Stimulated activated CD8-positive, alpha-beta memory T cell treated with anti-CD3 and anti-CD28 coated beads, Interleukin-4, amount 100 ng/mL, for 24 hours (primary cell): Measurements from ENCODE around the gene ZRSR2.

Experiments
- DNase-seq: peaks from one replicate; pipeline ENCODE4 v3.0.0-alpha.2; 2020; ENCODE audit warnings: low read depth

ZRSR2 gene

DNA sequence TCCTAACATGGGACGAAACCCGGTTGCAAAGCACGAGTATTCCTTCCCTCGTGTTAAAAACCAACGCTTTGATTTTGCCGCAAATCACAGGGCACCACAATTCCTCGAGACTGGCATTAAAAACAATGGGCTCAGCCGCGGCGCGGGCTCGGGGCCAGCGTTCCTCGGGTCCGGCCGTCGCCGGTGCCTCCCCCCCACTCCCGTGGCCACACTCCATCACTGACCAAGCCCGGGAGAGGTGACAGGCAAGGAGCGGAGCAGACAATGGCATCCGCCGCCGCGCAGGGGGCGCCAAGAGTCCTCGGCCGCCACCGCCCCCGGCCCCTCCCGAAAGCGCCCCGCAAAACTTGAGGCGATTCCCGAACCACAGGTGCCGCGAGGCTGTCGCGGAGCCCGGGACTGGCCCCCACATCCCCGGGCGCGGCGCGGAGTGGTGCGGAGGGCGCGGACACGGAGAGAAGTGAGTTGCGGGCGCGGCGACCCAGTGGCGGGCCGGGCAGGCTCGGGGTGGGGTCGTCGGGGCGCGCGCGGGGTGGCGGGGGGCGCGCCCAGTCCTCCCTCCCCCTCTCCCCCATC is 63.9 kb downstream of the ZRSR2 start:
- DNase-seq = peak; percentile 28

GRCh38 chrX:15854712-15855567 is 64.7 kb downstream of the ZRSR2 start, which contains the start of gene AP1S2:
Gene AP1S2, minus strand, starts transcription at chrX:15854813. Its CDS starts 2,289 bp downstream, at chrX:15852524.
- peak; percentile 96 for DNase-seq

GRCh38 chrX:15855568-15856221 is 65.4 kb downstream of the ZRSR2 start:
- DNase-seq = no peak

GRCh38 chrX:15856222-15856587 is 65.9 kb downstream of the ZRSR2 start:
- no peak for DNase-seq

DNA sequence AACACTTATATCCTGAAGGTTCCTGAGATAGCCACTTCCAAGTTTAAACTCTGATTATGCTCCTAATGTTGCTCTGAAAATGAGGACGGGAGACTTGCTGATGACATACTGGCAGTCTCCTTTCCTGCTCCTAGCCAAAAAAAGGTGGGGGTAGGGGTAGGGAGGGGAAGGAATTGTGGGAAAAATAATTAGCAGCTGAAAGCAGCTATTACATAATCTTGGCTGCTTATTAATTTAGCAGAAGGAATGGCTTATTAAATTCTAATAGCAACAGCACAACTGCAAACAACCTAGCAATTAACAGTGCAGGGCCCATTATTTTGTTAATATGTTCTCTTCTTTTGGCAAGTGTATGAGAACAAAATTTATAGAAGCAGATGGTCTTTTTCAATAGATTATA is 66.4 kb downstream of the ZRSR2 start:
- no peak for DNase-seq

- DNase-seq = no peak
These were observed 67.8 kb downstream of the ZRSR2 start for GRCh38 chrX:15858051-15858450.

- DNase-seq = no peak
These were observed 70.6 kb downstream of the ZRSR2 start for GRCh38 chrX:15860921-15861320.

GRCh38 chrX:15864023-15864422 is 73.7 kb downstream of the ZRSR2 start:
- DNase-seq = no peak

DNA sequence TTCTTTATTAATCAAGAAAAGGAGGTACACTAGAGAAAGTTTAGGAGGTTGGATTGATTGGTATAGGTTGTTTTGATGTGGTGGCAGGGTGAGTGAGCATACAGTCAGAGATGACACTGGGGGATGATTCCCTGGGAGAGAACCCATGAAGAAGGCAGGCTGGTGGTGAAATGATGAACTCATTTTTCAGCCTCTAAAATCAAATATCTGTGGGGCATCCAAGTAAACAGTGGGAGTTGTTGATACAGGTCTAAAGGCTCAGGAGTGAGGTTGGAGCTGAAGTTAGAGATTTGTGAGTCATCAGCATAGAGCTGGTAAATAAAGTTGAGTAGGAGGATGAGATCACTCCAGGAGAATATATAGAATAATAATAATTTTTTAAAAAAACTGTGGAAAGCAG is 74.3 kb downstream of the ZRSR2 start:
- DNase-seq = no peak

GRCh38 chrX:15866147-15866546 is 75.9 kb downstream of the ZRSR2 start:
- DNase-seq = no peak

DNA sequence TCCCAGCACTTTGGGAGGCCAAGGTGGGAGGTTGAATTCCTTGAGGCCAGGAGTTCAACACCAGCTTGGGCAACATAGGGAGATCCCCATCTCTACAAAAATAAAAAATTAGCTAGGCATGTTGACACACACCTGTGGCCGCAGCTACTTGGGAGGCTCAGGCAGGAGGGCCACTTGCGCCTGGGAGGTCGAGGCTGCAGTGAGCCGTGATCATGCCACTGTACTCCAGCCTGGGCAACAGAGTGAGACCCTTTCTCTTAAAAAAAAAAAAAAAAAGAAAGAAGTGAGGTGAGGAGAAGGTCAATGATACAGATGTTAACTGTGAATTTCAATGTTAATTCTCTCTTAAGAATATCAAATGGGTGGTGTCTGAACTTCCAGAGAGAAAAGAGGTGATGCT is 79.4 kb downstream of the ZRSR2 start:
- no peak for DNase-seq

GRCh38 chrX:15870310-15870709 is 80.0 kb downstream of the ZRSR2 start:
- no peak for DNase-seq
